Activated CD8-positive, alpha-beta T cell treated with anti-CD3 and anti-CD28 coated beads for 36 hours (primary cell): ENCODE measurements around the gene MFN2. TPM values are rescaled to one million over a fixed set of nuclear protein-coding genes. Genes with fewer than 3 reads are reported as not detected.

Source experiments
- ATAC-seq: fragments of 200-7000 bp; cut with Tn5 transposase; one replicate; pipeline ENCODE4 v1.10.0; 2021; ENCODE audit warnings: mild to moderate bottlenecking, moderate library complexity
- CTCF ChIA-PET: fragments of 350-600 bp; sonication (Branson Sonifier 250); formaldehyde crosslinking; loops from one replicate; lab custom pipeline; 2021; ENCODE audit warnings: antibody characterized with exemption; lab: Charles Lee
- POLR2A ChIA-PET: fragments of 350-600 bp; sonication (Branson Sonifier 250); formaldehyde crosslinking; loops from one replicate; lab custom pipeline; 2021; ENCODE audit warnings: antibody characterized with exemption; lab: Charles Lee
- DNase-seq: peaks from one replicate; pipeline ENCODE4 v3.0.0-alpha.2; 2020
- H3K27ac Mint-ChIP-seq: one replicate; pipeline ENCODE4 v1.8.0; 2021; ENCODE audit warnings: mild to moderate bottlenecking, mixed read lengths
- H3K27me3 Mint-ChIP-seq: one replicate; pipeline ENCODE4 v1.8.0; 2021; ENCODE audit warnings: mixed read lengths
- H3K36me3 Mint-ChIP-seq: one replicate; pipeline ENCODE4 v1.8.0; 2021; ENCODE audit warnings: low read depth, mixed read lengths
- H3K4me1 Mint-ChIP-seq: one replicate; pipeline ENCODE4 v1.8.0; 2021; ENCODE audit warnings: low read depth, mixed read lengths
- H3K4me3 Mint-ChIP-seq: one replicate; pipeline ENCODE4 v1.8.0; 2021; ENCODE audit warnings: mild to moderate bottlenecking, moderate library complexity, mixed read lengths
- H3K9me3 Mint-ChIP-seq: one replicate; pipeline ENCODE4 v1.8.0; 2021; ENCODE audit warnings: mixed read lengths
- CTCF ChIP-seq: fragments of 200-600 bp; IDR thresholded peaks from one replicate; pipeline ENCODE4 v1.8.0; 2022; ENCODE audit warnings: antibody characterized with exemption, mild to moderate bottlenecking
- intact Hi-C: fragments of 100-400 bp; cut with micrococcal nuclease; formaldehyde crosslinking; loops from one replicate; pipeline ENCODE4 v1.10.0; 2022
- total RNA-seq, 2 experiments: library from RNA; stranded (reverse); gene quantifications; one replicate each; pipeline ENCODE4 v1.2.3, GENCODE V29; 2021

The MFN2 gene
- total RNA-seq, 2 experiments from 2014 or later: 51.0 to 51.1 TPM

GRCh38 chr1:12010746-12011570 lies 30.7 kb downstream of the MFN2 start:
- Mint-ChIP-seq H3K27ac (no peak overlapping the region), H3K36me3 (peaks cover 44% of the 10 kb centered on the region), H3K27me3 (no peaks in the 10 kb centered on the region), H3K4me3 (no peak overlapping the region), H3K4me1 (peaks cover 23% of the 10 kb centered on the region), H3K9me3 (no peaks in the 10 kb centered on the region)
- intact Hi-C loops: no loop called here
- POLR2A ChIA-PET: interaction anchor here (0.9 to 3.5 kb wide), 3 partner anchors 24 to 103 kb away, joined by 4 to 23 read pairs (median 17); no protein-coding TSS in a partner anchor
- TF ChIP-seq CTCF: no peak
- CTCF ChIA-PET: interaction anchor here (0.8 to 1.6 kb wide), 3 partner anchors 9 to 173 kb away, joined by 3 to 4 read pairs (median 4); no protein-coding TSS in a partner anchor
- no peak for DNase-seq
- ATAC-seq: no peak

GRCh38 chr1:12011998-12012397 lies 31.8 kb downstream of the MFN2 start:
- H3K4me3 Mint-ChIP-seq: no peak overlapping the region
- no peaks in the 10 kb centered on the region for H3K27me3 Mint-ChIP-seq
- H3K27ac Mint-ChIP-seq: peak overlapping the region; percentile 50
- ATAC-seq (no peak), DNase-seq (no peak)
- H3K4me1 Mint-ChIP-seq: peaks cover 23% of the 10 kb centered on the region
- intact Hi-C loops: no loop called here
- CTCF ChIA-PET: interaction anchor here (0.9 to 1.6 kb wide), 2 partner anchors 10 to 174 kb away, joined by 3 to 4 read pairs; no protein-coding TSS in a partner anchor
- POLR2A ChIA-PET: interaction anchor here (3.4 to 3.5 kb wide), 2 partner anchors 102 to 104 kb away, joined by 17 to 23 read pairs; no protein-coding TSS in a partner anchor
- no peaks in the 10 kb centered on the region for H3K9me3 Mint-ChIP-seq
- TF ChIP-seq CTCF: no peak
- H3K36me3 Mint-ChIP-seq: peaks cover 39% of the 10 kb centered on the region

- Mint-ChIP-seq H3K4me3 (no peak overlapping the region), H3K27me3 (no peaks in the 10 kb centered on the region), H3K27ac (peak overlapping the region; percentile 78), H3K9me3 (no peaks in the 10 kb centered on the region), H3K36me3 (peaks cover 34% of the 10 kb centered on the region), H3K4me1 (peaks cover 23% of the 10 kb centered on the region)
- ATAC-seq (peak; percentile 26), DNase-seq (peak; percentile 31)
- ChIA-PET CTCF (interaction anchor here (1.6 kb wide), 1 partner anchor 11 kb away, joined by 5 read pairs; no protein-coding TSS in a partner anchor), POLR2A (interaction anchor here (0.6 to 3.5 kb wide), 3 partner anchors 105 to 599 kb away, joined by 5 to 17 read pairs (median 8); no protein-coding TSS in a partner anchor)
- TF ChIP-seq CTCF: no peak
- intact Hi-C loops: no loop called here
Observed at GRCh38 chr1:12012560-12013316, 32.5 kb downstream of the MFN2 start.

DNA sequence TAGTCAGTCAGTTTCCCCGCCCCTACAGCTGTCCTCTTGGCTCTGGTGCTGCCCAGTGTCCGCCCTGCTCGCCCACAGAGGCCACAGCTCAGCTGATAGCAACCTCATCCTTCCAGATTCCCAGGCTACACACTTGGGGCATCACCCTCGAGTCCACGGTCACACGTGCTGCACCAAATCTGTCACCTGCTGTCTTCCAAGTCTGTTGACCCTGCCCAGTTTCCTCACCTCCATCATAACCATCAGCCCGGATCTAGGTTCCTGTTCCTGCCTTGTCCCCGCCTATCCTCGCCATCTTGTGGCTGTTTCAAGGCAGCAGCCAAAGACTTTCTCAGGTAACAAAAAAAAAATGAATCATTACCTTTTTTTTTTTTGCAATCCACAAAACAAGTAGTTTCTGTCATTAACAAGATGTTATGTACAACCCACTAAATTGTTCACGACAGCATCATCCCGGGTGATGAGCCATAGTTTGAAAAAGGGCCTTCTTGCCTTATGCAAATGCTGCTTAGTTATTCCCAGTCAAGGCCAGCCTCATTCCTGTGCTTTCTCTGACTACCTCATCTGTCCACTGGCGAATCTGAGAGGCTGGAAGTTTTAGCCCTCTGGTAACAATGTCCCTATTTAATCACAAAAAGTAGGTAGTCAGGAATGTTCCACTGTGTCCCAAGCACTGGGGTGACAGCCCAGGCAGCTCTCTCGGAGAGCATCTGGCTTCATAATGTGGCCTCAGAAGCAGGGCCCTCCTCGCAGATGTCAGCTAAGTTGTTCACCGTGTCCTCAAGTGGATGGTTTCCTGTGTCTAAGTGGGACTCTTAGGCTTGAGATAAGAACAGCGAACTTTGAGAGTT lies 34.1 kb downstream of the MFN2 start:
- H3K36me3 Mint-ChIP-seq: peaks cover 26% of the 10 kb centered on the region
- POLR2A ChIA-PET: interaction anchor here (1.6 kb wide), 1 partner anchor 106 kb away, joined by 8 read pairs; no protein-coding TSS in a partner anchor
- peaks cover 23% of the 10 kb centered on the region for H3K4me1 Mint-ChIP-seq
- no peaks in the 10 kb centered on the region for H3K9me3 Mint-ChIP-seq
- CTCF ChIA-PET: interaction anchor here (1.6 kb wide), 1 partner anchor 12 kb away, joined by 5 read pairs; no protein-coding TSS in a partner anchor
- no peak overlapping the region for H3K4me3 Mint-ChIP-seq
- H3K27ac Mint-ChIP-seq: peak overlapping the region; percentile 62
- no peaks in the 10 kb centered on the region for H3K27me3 Mint-ChIP-seq
- intact Hi-C loops: no loop called here
- ATAC-seq (no peak), DNase-seq (no peak)
- no peak for TF ChIP-seq CTCF
